Measurements from ENCODE around the gene WDR37.

- TF ChIP-seq RFX5 (IDR thresholded peaks at IDR 0.05; ENCODE audit: low read depth, low read length) (no peak), YY1 (IDR thresholded peaks at IDR 0.05; ENCODE audit: low read depth, low read length) (no peak), ATF3 (IDR thresholded peaks at IDR 0.05; ENCODE audit: borderline replicate concordance, extremely low read depth, low read depth, low read length) (no peak), NR2C1 (IDR thresholded peaks at IDR 0.05) (no peak), CTCF (IDR thresholded peaks at IDR 0.05 in 2 of 3, conservative IDR thresholded peaks at IDR 0.05 in 1 of 3; ENCODE audit: control insufficient read depth in 2 of 3, extremely low read depth in 1 of 3, insufficient read depth in 1 of 3, low read depth in 3 of 3, low read length in 3 of 3) (no peak), TAF1 (IDR thresholded peaks at IDR 0.05; ENCODE audit: borderline replicate concordance, low read depth, low read length) (no peak), TCF7 (IDR thresholded peaks at IDR 0.05; ENCODE audit: borderline replicate concordance) (no peak), FOS (IDR thresholded peaks at IDR 0.05; ENCODE audit: borderline replicate concordance, extremely low read depth, insufficient read length) (no peak), REST (IDR thresholded peaks at IDR 0.05; ENCODE audit: low read depth, low read length) (no peak), EP300 (IDR thresholded peaks at IDR 0.05; ENCODE audit: borderline replicate concordance in 1 of 2, control insufficient read depth in 1 of 2, low read depth in 2 of 2, low read length in 2 of 2) (no peak)
Measured at GRCh38 chr10:1120306-1120705, 64.1 kb downstream of the WDR37 start.

All from GM12878 (cell line).